Effector CD4-positive, alpha-beta T cell (primary cell): ENCODE results near the gene ZNF275.
"Not testable (repeated sequence)": the region's sequence is repeated elsewhere in the genome, so short reads cannot be mapped to it uniquely, and the experiment has no call there.

ENCODE experiments used
- DNase-seq: peaks from one replicate; pipeline ENCODE4 v3.0.0-alpha.2; 2020

The ZNF275 gene

GRCh38 chrX:153361781-153362397, 27.9 kb downstream of the ZNF275 start:
- no peak for DNase-seq

DNA sequence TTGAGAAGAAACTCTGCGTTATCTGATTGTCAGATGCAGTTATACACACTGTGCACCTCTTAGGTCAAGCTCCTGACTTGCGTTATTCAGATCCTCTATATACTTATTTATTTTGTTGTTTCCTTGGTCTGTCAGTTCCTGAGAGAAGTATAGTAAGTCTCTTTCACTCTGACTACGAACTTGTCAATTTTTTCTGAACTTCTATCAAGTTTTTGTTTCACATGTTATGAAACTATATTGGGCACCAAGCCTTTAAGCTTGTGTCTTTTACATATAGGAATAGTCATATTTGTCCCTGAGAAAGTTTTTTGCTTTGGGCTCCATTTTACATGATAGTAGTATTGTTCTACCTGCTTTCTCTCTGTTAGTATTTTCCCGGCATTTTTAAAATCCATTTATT, 31.7 kb downstream of the ZNF275 start:
- no peak for DNase-seq

DNA sequence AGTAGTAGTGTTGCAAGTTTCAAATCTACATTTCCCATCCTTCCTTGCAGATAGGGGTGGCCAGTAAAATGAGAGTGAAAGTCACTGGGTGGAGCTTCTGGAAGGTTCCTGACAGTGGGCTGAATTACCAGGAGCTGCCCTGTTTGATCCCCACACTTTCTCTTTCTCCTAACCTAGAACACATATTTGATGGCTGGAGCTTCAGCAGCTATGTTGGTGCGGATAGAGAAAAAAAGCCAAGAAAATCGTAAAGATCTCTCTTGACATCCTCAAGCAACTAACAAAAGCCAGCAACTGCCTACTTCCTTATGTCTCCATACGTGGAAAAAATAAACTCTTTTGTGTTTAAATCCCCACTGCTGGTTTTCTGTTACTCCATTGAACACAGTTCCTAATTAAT, 32.2 kb downstream of the ZNF275 start:
- no peak for DNase-seq

DNA sequence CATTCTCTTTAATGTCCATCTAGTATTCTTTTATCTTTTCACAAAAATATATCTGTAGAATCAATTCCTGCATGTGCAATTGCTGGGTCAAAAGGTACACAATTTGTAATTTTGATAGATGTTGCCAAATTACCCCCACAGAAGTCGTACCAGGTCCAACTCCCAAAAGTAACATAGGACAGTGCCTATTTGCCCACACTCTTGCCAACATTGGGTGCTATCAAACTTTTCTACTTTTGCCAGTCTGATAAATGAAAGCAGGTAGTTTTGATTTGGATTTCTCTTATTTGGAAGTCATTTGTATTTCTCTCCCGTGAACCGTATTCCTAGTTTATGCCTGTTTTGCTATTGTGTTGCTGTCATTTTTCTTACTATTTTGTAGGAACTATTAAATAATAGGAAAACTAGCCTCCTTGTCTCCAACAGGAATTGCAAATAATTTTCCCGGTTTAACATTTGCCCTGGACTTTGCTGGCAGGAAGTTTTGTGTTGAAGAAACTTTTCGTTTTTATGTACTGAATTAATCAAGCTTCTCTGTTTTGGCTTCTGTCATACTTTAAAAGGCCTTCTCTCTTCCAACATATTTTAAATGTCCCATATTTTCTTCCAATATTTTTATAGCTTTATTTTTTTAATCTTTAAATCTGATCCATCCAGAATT, 33.1 kb downstream of the ZNF275 start:
- DNase-seq: no peak

DNA sequence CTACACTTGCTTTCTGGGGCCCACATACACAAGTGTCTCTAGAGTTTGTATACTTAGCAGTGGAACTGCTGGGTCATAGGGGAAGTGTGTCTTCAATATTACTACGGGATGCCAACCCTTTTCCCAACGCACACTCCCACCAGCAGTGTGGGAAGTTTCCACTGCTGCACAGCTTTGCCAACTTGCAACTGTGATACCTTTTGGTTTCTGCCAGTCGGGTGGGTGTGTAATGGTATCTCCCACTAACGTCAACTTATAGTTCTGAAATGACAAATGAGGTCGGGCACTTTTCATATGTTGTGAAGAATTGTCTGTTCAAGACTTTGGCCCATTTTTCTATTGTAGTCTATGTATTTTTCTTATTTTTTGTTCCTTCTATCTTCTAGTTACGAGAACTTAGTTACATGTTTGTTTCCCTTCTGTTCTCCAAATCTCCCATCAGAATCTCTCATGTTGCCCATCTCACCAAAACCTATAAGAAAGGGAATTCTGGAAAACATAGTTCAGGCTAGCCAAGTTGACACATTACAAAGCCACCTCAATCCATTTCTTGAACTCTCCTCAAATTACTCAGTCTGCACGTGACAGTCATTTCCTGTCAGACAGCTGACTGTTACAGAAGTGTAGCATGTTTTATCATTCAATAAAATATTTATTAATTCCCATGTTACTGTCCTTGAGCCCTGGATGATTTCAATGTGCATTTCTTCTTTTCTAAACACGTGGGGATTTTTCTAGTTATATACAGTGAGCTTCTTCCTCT, 36.5 kb downstream of the ZNF275 start:
- no peak for DNase-seq

DNA sequence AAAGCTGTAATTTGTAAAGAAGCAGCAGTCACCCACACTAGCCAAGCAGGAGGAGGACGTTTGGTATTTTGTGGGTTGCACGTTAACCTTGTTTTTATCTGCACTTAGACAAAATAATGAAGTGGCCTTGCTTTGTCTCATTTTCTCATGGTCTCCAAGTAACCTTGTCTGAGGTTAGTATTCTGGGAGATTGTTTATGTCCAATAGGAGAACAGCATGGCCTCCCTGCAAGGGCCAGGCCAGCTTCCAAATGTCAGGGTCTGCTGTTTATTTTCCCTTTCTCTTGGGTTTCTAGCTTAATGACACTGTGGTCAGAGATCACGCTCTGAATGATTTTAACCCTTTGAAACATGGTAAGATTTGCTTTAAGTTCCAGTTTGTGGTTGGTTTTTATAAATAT, 37.3 kb downstream of the ZNF275 start:
- no peak for DNase-seq

GRCh38 chrX:153372949-153373348, 39.0 kb downstream of the ZNF275 start:
- no peak for DNase-seq

DNA sequence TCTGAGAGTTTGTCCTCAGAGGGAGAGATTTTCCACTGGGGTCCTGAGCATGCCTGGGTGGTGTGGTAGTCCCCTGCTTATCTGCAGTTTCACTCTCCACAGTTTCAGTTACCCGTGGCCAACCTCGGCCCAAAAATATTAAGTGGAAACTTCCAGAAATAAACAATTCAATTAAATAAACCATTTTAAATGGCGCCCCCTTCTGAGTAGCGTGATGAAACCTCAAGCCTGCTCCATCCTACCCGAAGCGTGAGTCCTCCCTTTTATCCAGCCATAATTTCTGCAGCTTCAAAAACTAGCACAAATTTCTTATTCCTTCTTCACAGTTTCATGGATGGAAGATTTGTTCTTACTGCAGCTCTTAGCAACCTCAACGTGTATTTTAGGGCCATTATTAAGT, 40.5 kb downstream of the ZNF275 start:
- DNase-seq: no peak

DNA sequence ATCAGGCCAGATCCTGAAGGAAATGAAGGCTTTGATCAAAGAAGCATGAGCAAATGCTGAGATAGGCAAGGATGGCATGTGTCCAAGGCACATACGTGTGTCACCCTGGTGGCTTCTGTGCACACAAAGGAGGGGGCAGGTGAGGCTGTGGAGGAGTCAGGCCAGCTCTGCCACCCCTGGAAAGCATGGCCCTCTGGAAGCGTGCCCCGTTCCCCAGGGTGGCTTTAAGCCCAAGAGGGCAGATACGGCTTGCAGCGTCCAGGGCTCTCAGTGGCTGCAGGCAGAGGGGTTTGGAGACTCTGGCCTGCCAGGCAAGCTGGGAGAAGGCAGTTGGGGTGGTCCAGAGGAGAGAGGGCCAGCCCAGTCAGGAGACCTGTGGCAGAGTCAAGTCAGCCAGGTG, 41.6 kb downstream of the ZNF275 start:
- DNase-seq: no peak

GRCh38 chrX:153377727-153378126, 43.8 kb downstream of the ZNF275 start:
- DNase-seq: no peak

GRCh38 chrX:153378607-153379006, 44.7 kb downstream of the ZNF275 start:
- no peak for DNase-seq

DNA sequence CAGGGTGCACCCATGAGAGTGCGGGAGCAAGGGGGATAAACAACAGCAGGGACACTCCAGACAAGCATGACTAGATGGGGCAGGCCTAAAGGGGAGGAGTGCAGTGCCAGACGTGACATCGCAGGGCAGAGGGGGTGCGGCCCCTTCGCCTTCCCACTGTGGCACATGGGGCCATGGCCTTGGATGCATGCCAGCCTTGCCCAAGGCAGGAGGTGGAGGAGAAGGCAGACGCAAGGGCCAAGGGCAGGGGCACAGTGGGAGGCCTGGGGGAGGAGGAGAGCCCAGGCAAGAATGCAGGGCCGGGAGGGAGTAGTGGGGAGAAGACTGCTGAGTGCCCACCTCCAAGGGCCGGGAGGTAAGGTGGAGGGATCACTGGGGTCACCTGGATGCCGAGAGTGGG, 45.6 kb downstream of the ZNF275 start:
- DNase-seq: no peak

DNA sequence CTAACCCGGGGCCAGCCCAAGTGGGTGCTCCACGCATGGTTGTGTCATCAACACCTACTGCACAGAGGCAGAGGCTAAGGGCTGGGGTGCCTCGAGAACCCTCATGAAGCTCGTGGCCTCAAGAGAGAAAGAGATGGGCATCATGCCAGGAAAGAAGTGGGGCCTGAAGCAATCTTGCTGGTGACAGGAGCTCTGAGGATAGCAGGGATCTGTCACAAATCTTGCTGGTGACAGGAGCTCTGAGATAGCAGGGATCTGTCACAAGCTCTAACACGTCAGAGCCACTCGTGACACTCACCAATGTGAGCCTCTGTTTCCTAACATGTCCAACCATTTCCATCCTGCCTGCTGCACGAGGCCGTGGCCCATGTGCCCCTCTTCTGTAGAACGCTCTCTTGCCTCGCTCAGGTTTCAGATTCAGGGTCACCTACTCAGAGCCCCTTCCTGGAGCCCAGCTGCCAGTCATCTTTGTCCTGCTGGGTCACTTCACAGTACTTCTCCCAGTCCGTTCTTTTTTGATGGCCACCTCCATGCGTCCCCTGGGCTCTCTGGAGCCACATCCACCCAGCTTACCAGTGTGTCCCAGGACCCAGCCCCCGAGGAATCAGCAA, 46.1 kb downstream of the ZNF275 start:
- DNase-seq: no peak

DNA sequence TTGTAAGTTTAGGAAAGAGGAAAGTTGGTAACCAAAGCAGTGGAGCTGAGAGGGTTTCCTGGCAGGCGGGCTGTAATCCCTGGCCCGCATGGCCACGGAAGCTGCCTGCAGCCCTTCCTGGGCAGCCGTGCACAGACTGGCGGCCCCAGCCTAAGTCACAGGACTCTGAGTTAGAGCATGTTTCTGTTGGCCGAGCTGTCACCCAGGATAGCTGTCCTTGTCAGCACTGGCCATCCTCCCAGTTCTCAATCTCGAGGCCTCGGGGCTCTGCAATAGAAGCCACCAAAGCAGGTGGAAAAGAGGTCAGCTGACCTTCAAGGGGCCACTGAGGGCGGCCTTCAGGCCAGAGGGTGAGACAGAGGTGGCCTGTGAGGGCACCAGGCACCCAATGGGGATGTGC, 46.7 kb downstream of the ZNF275 start:
- DNase-seq: no peak

DNA sequence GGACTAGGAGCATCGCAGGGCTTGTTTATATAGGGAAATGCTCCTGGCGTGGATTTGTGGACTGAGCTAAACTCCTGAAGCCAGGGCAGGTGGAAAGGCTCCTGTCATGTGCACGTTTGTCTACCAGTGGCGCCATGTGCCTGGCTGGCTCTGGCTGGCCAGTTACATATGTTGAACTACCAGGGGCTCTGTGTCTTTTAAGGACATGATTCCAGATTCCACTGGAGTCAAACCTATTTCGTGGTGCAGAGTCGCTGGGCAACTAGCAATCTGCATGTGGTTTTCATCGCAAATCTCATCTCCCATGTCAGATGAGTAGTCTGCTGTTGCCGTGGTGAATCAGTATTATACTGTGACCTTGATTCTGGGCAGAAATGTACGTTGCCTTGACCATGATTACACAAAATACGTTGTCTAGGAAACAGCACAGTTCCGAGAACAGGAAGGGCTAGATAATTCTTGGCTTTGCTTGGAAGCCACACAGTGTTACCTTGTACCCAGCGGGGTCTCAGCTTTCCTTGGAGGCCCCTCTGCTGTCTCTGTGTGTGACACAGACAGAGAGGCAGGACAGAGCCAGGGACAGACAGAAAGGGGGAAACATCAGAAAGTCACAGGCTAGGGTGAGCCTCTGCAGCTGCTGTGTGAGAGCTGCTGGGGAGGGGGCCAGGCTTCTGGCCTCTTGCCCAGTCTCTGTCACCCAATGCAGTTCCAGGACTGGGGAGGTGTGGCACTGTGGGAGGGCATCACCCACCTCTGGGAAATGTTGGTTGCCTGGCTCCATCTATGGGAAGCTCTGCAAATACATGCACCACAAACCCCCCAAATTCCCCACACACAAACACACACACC, 48.0 kb downstream of the ZNF275 start:
- no peak for DNase-seq

GRCh38 chrX:153382563-153383482, 48.9 kb downstream of the ZNF275 start:
- no peak for DNase-seq

DNA sequence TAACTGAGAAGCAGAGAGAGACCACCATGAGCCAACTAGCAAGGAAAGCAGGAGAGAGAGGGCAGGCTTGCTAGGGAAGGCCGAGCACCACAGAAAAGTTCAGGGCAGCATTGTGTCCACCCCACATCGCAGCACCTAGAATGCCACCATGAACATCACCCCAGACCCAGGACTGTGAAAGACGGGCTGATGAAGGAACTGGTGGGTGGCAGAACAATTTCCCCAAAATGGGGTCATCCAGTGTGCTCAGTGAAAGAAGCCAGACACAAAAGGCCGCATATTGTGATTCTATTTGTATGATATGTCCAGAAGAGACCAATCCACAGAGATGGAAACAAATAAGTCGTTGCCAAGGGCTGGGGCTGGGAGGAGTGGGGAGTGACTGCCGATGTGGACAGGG, 50.4 kb downstream of the ZNF275 start:
- DNase-seq: no peak

- DNase-seq: not testable (repeated sequence)
These were observed 51.0 kb downstream of the ZNF275 start for GRCh38 chrX:153384973-153385372.

DNA sequence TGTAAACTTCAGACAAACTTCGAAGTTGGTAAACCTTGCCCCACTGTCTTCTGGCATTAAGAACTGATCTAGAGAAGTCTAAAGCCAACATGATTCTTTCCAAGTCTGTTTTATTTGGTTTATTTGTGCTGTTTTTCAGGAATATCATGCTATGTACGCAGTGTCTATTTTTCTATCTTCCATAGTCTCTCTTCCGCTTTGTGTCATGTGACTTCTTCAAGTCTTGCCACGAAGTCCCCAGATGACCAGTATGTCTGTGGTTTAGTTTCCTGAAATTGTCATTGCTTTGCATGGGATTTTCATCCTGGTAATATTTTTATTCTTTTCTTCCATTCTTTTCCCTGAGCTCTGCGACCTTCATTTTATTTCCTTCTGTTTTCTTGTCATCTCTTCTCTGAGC, 52.1 kb downstream of the ZNF275 start:
- DNase-seq: no peak

GRCh38 chrX:153387345-153387744, 53.4 kb downstream of the ZNF275 start:
- DNase-seq: no peak

- DNase-seq: no peak
These were observed 54.2 kb downstream of the ZNF275 start for GRCh38 chrX:153387987-153388721.
